Stimulated activated CD4-positive, alpha-beta T cell treated with anti-CD3 and anti-CD28 coated beads, TNF-alpha, amount 100 ng/mL, for 1 hour (primary cell): ENCODE results near the gene SELENOM.
"Not testable (repeated sequence)": the region's sequence is repeated elsewhere in the genome, so short reads cannot be mapped to it uniquely, and the experiment has no call there.

ENCODE experiments used
- DNase-seq, 3 donors: peaks; one replicate each; pipeline ENCODE4 v3.0.0-alpha.2; 2020; ENCODE audit warnings: low read depth in 3 of 3, low spot score in 1 of 3

Gene SELENOM

DNA sequence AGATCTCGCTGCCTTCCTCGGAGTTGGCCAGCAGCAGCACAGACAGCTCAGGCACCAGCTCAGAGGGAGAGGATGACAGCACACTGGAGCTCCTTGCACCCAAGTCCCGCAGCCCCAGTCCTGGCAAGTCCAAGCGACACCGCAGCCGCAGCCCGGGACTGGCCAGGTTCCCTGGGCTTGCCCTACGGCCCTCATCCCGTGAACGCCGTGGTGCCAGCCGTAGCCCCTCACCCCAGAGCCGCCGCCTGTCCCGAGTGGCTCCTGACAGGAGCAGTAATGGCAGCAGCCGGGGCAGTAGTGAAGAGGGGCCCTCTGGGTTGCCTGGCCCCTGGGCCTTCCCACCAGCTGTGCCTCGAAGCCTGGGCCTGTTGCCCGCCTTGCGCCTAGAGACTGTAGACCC lies 26.5 kb upstream of the SELENOM start:
- no peak for DNase-seq

GRCh38 chr22:31130873-31131272 lies 23.5 kb upstream of the SELENOM start:
- no peak for DNase-seq

GRCh38 chr22:31128156-31128555 lies 20.8 kb upstream of the SELENOM start:
- no peak for DNase-seq

DNA sequence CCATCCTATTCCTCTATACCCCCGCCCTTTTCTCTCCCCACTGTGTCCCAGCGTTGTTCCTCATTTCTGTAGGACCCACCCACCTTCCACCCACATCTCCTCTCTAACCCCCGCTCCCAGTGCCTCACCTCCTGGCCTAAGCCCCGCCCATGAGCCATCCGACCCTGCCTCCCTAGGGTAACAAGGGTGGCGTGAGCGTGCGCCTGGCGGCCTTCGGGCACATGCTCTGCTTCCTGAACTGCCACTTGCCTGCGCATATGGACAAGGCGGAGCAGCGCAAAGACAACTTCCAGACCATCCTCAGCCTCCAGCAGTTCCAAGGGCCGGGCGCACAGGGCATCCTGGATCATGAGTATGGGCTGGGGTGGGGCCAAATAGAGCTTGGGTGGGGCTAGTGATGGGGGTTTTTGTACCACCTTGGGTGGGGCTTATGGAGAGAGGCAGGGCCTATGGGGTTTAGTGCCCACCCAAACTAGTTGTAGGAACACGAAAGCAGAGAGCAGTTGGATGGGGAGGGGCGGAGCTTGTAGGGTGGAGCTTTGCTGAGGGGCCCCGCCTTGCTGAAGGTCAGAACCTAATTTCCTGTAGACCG lies 19.9 kb upstream of the SELENOM start:
- DNase-seq = no peak

DNA sequence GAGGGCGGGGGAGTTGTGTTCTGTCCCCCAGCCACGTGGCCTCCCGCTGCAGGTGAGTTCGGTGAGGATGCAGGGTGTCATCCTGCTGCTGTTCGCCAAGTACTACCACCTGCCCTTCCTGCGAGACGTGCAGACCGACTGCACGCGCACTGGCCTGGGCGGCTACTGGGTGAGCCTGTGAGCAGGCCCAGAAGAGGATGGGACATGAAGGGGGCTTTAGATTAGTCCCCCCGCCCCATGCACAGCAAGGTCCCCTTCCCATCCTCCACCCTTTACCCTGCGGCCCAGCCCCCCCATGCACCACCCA lies 19.5 kb upstream of the SELENOM start:
- DNase-seq = no peak

DNA sequence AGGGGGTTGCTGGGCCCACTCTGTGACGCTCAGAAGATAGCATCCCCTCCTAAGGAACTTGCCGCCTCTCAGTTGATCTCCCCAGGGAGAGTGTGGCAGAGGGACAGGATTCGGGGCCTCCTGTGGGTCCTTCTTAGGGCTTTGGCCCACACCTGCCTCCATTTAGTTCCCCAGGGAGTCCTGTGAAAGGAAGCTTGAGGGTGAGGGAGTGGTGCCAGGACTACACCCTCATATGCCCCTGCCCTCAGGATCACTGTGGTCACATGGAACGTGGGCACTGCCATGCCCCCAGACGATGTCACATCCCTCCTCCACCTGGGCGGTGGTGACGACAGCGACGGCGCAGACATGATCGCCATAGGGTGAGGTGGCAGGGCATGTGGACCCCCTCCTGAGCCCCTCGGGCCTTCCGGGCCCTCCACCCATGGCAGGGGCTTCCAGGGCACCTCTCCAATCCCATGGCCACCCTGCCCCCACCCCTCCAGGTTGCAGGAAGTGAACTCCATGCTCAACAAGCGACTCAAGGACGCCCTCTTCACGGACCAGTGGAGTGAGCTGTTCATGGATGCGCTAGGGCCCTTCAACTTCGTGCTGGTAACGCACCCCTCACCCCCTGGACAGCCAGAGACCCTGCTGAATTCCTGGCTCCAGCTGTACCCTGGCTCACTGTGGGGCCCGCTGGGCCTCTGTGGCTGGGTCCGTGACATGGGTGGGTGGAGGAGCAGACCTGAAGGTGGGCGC lies 18.9 kb upstream of the SELENOM start:
- no peak for DNase-seq

DNA sequence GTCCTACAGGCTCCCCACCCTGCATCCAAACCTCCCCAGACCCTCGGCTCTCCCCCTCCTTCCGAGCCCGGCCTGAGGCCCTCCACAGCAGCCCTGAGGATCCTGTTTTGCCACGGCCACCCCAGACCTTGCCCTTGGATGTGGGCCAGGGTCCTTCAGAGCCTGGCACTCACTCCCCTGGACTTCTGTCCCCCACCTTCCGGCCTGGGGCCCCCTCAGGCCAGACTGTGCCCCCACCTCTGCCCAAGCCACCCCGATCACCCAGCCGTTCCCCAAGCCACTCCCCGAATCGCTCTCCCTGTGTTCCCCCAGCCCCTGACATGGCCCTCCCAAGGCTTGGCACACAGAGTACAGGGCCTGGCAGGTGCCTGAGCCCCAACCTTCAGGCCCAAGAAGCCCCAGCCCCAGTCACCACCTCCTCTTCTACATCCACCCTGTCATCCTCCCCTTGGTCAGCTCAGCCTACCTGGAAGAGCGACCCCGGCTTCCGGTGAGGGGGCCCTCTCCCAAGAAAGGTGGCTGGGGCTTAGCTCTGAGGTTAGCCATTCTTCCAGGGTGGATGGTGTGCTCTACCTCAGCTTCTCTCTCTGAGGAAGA lies 18.3 kb upstream of the SELENOM start:
- DNase-seq = no peak

DNA sequence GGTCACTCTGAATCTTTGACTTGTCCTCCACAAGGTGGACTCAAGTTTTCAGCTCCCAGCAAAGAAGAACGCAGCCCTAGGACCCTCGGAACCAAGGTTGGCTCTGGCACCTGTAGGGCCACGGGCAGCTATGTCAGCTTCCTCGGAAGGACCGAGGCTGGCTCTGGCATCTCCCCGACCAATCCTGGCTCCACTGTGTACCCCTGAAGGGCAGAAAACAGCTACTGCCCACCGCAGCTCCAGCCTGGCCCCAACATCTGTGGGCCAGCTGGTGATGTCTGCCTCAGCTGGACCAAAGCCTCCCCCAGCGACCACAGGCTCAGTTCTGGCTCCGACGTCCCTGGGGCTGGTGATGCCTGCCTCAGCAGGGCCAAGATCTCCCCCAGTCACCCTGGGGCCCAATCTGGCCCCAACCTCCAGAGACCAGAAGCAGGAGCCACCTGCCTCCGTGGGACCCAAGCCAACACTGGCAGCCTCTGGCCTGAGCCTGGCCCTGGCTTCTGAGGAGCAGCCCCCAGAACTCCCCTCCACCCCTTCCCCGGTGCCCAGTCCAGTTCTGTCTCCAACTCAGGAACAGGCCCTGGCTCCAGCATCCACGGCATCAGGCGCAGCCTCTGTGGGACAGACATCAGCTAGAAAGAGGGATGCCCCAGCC lies 17.6 kb upstream of the SELENOM start:
- DNase-seq = no peak

DNA sequence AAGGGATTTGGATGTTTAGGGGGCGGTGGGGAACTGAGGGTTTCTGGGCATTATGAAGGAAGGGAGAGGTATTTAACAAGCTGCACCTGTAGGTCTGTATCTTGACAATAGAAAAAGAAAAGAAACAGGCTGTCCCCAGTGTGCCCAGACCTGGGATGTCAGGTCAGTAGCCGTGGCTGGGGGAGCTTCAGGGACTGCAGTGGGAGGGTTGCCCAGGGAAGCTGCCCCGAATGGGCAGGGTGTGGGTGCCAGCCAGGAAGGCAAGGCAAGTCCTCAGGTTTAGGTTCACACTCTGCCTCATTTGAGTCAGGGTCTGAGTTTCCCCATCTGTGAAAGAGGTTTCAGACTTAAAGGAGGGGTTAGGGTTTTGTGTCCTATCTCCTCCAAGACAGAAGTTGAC lies 16.9 kb upstream of the SELENOM start:
- no peak for DNase-seq

GRCh38 chr22:31123292-31123602 lies 15.9 kb upstream of the SELENOM start:
- DNase-seq = no peak

- DNase-seq = no peak
These were observed 15.3 kb upstream of the SELENOM start, which contains the start of gene INPP5J for GRCh38 chr22:31122532-31123291. INPP5J (plus strand) TSS chr22:31122966; CDS start chr22:31123015, 49 bp downstream.

- no peak for DNase-seq
These were observed 14.8 kb upstream of the SELENOM start for GRCh38 chr22:31122196-31122531.

DNA sequence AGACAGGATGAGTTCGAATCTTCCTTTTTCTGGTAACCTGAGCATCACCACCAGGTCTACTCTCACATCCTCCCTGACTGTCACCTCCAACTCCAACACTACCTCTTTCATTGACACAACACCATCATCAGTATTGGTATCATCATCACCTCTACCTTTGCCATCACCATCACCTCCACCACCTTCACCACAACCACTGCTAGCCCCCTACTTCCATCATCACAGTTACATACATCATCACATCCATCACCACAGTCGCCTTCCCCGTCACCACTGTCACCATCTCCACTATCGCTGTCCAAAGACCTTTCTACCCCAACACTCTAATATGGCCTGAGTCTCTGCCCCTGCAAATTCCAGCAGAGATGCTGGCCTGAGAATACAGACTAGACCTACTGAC lies 14.0 kb upstream of the SELENOM start:
- no peak for DNase-seq

- DNase-seq = no peak
These were observed 13.3 kb upstream of the SELENOM start for GRCh38 chr22:31120642-31121041.

GRCh38 chr22:31120230-31120629 lies 12.9 kb upstream of the SELENOM start:
- no peak for DNase-seq

DNA sequence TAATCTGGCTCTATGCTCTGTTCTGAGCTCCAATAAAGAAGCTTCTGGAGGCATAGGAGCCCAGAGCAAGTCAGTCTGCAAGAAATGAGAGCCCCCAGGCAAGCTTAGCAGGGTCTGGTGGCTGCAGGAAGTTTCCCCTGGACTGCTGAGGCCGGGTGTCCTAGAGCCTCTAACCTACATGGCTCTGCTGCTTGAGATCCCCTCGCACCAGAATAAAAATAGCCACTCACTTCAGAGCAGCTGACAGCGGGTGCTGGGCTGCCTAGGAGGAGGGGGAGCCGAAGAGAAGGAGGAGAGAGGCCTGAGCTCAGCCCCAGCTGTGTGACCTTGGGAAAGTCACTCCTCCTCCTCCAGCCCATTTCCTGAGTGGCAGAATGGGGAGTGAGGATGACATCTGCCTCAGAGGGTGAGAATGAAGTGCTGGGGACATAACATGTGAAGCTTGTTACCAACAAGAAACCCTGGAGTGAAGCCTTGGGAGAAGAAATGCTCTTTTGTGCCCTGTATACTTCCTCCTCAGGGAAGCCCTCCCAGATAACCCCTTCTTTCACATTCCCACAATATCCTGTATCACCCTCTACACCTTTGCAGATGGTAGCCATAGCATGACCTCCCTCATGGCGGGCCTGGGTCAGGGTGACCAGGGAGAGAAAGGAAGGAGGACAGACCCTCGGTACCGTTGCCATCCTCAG lies 11.8 kb upstream of the SELENOM start:
- DNase-seq = no peak

DNA sequence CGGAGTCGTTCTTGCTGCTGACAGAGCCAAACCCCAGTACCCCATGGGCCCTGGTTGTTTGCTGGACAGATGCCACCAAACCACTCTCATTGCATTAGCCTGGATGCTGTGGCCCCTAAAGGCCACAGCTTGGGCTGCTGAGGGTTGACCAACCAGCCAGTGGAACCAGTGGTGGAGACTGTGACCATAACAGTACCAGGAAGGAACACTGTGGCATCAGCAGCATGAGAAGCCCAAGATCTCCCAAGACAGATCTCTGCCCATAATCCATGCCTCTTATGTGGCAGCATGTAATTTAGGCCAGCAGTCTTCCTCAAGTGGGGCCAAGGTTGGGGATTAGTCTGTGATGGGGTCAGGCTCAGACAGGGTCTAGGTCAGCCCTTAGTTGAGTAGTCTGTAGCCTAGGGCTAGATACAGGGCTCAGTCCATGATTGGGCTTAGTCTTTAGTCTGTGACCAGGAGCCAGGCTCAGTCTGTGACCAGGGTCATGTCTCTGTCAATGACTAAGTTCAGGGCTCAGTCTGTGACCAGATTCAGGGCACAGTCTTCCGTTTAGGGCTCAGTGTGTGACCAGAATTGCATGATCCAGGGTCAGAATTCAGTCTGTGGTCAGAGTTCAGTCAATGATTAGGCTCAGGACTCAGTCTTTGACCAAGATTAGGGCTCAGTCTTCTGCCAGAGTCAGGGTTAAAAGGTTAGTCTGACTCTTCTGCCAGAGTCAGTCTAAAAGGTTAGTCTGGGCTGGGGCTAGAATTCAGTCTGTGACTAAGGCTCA lies 10.9 kb upstream of the SELENOM start:
- no peak for DNase-seq

- DNase-seq = not testable (repeated sequence)
These were observed 5.3 kb upstream of the SELENOM start for GRCh38 chr22:31112547-31113091.

DNA sequence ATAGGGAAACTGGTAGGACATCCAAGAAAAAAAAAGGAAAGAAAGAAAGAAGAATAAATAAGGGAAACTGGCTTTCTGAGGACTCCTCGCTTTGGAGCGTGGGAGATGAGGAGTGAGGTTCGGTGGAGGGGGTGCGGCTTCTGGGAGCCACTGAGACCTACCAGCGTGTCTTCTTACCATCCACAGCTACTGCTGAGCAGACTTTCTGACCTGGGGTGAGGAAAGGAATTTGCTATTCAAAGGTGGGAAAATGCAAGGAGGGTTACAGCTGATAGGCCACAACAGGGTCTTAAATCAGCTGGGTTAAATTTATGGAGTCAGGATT lies 488 bp upstream of the SELENOM start:
- DNase-seq = no peak

DNA sequence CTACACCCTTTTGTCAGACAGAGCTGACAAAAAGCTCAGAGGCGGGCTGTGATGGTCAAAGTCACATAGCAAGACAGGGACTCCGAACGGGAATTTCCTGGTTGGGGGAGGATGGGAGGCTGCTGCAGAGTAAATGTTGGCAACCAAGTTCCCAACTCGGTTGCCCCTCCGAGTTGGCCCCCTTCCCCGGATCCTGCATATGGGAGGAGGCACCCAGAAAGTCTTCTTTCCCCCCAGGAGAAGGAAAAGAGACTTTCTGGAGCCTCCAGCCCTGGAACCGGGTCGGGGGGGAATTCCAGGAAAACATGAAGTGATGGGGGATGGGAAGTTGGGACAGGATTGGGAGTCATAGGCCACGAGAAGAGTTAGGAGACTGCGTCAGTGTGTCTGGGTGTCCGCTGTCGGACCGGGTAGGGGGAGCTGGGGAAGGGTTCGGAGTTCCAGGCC lies 614 bp downstream of the SELENOM start:
- DNase-seq = no peak
